Mesendoderm (in vitro differentiated cells): ENCODE data around the gene SLC6A12.

Source experiments
- DNase-seq: peaks from one replicate; pipeline ENCODE4 v3.0.0; 2013
- H2AK5ac ChIP-seq: 2 replicates; pipeline ENCODE4 v1.6.1; 2013; ENCODE audit warnings: low read length, inconsistent platforms
- H2BK120ac ChIP-seq: 2 replicates; pipeline ENCODE4 v1.6.1; 2013; ENCODE audit warnings: low read depth, mild to moderate bottlenecking, low read length, moderate library complexity, mixed read lengths
- H2BK15ac ChIP-seq: replicated peaks from 2 replicates; pipeline ENCODE4 v1.6.1; 2013; ENCODE audit warnings: low read depth, mild to moderate bottlenecking, moderate library complexity
- H2BK5ac ChIP-seq: 2 replicates; pipeline ENCODE4 v1.6.1; 2013; ENCODE audit warnings: low read length, inconsistent platforms
- H3K18ac ChIP-seq: 2 replicates; pipeline ENCODE4 v1.6.1; 2013; ENCODE audit warnings: mild to moderate bottlenecking, low read length, mixed read lengths
- H3K23ac ChIP-seq: one replicate; pipeline ENCODE4 v1.6.1; 2013; ENCODE audit warnings: low read length
- H3K27ac ChIP-seq: 2 replicates; pipeline ENCODE4 v1.5.1; 2013; ENCODE audit warnings: low read depth, mild to moderate bottlenecking, inconsistent platforms, low read length, moderate library complexity
- H3K27me3 ChIP-seq: 2 replicates; pipeline ENCODE4 v1.6.1; 2013; ENCODE audit warnings: low read length, control low read depth, mild to moderate bottlenecking, inconsistent platforms; ENCODE audit not compliant: insufficient read depth, poor library complexity
- H3K36me3 ChIP-seq: 2 replicates; pipeline ENCODE4 v1.6.1; 2013; ENCODE audit warnings: low read length, inconsistent platforms; ENCODE audit not compliant: control insufficient read depth, insufficient read depth
- H3K4ac ChIP-seq: one replicate; pipeline ENCODE4 v1.6.1; 2013; ENCODE audit warnings: low read depth, mild to moderate bottlenecking, low read length, moderate library complexity
- H3K4me1 ChIP-seq: 2 replicates; pipeline ENCODE4 v1.6.1; 2013; ENCODE audit warnings: low read depth, low read length, inconsistent platforms; ENCODE audit not compliant: control insufficient read depth
- H3K4me2 ChIP-seq: 2 replicates; pipeline ENCODE4 v1.6.1; 2013; ENCODE audit warnings: low read length
- H3K4me3 ChIP-seq: 2 replicates; pipeline ENCODE4 v1.5.1; 2013; ENCODE audit warnings: mild to moderate bottlenecking, low read length
- H3K56ac ChIP-seq: one replicate; pipeline ENCODE4 v1.6.1; 2013; ENCODE audit warnings: low read length
- H3K79me1 ChIP-seq: 2 replicates; pipeline ENCODE4 v1.6.1; 2013; ENCODE audit warnings: low read length, inconsistent platforms
- H3K79me2 ChIP-seq: 2 replicates; pipeline ENCODE4 v1.6.1; 2013; ENCODE audit warnings: mild to moderate bottlenecking, low read length; ENCODE audit not compliant: control insufficient read depth, insufficient read depth
- H3K9ac ChIP-seq: 2 replicates; pipeline ENCODE4 v1.6.1; 2013; ENCODE audit warnings: low read length, inconsistent platforms
- H4K5ac ChIP-seq: one replicate; pipeline ENCODE4 v1.6.1; 2013; ENCODE audit warnings: low read length
- H4K8ac ChIP-seq: one replicate; pipeline ENCODE4 v1.6.1; 2013; ENCODE audit warnings: low read depth, mild to moderate bottlenecking, control low read depth, low read length, moderate library complexity
- WGBS: extraction: QIAGEN DNeasy Blood & Tissue Kit; methylation state at CpG from one replicate; pipeline ENCODE4 v1.1.7; 2013; ENCODE audit warnings: low lambda C conversion rate, missing lambda C conversion rate; ENCODE audit not compliant: insufficient coverage; ENCODE audit errors: extremely low coverage; 5-methylcytosine and 5-hydroxymethylcytosine counted together

SLC6A12 gene

DNA sequence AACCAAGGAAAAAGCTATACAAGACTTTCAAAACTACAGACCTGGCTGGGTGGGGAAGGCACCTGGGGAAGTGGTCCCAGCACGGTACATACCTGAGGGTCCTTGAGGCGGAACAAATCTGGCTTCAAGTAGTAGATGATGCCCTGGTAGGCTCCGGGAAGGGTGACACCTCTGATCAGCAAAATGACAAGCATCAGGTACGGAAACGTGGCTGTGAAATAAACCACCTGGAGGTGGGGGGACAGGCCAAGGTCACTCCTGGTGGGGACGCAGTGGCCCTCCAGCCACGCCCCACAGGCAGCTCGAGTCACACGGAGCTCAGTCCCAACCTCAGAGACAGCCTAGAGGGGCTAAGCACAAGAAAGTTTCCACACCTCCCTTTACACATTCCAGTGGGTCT is 15.3 kb downstream of the SLC6A12 start:
- Histone ChIP-seq H4K5ac (no peak overlapping the region), H2AK5ac (no peak overlapping the region), H3K4me2 (no peak overlapping the region), H2BK5ac (no peak overlapping the region), H2BK15ac (no peak overlapping the region), H3K4ac (no peak overlapping the region), H3K4me1 (no peaks in the 10 kb centered on the region), H3K4me3 (no peak overlapping the region), H3K27ac (no peak overlapping the region), H3K27me3 (peaks cover 2% of the 10 kb centered on the region), H3K56ac (no peak overlapping the region), H3K9ac (no peak overlapping the region), H4K8ac (no peak overlapping the region), H3K18ac (no peak overlapping the region), H3K23ac (no peak overlapping the region), H3K36me3 (no peaks in the 10 kb centered on the region), H3K79me2 (no peaks in the 10 kb centered on the region), H2BK120ac (no peak overlapping the region), H3K79me1 (no peaks in the 10 kb centered on the region)
- WGBS = no CpG with 5 or more reads among the region's 9 CpGs
- no peak for DNase-seq

DNA sequence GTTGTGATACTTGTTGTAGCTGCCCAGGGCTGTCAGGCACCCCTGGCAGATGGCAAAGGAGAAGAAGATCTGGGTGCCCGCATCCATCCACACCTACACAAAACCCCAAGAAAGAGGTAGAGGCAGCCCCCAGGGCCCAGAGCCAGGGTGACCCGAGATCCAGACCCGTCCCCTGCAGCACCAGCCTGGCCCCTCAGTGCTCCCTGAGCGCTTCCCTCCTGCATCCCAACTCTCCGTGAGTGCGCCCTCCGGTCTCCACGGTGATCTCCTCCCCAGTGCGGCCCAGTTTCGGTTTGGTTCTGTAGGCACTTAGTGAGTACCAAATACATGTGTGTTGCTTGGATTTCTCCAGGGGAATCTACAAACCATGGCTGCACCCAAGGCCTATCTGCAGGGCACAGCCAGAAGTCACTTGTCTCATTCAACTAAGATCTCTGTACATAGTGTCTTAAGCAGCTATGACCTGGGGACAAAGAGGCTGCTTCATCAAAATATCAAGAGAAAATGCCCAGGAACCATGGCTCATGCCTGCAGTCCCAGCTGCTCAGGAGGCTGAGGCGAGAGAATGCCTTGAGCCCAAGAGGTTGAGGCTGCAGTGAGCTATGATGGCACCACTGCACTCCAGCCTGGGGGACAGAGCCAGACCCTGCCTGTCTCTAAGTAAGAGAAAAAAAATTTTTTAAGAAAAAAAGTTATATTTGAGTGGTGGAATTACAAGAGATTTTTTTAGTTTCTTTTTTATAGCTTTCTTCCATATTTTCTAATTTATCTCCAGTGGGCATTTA is 15.9 kb downstream of the SLC6A12 start:
- Histone ChIP-seq H3K79me2 (no peaks in the 10 kb centered on the region), H2AK5ac (no peak overlapping the region), H2BK15ac (no peak overlapping the region), H3K4me1 (no peaks in the 10 kb centered on the region), H3K4me3 (no peak overlapping the region), H3K79me1 (no peaks in the 10 kb centered on the region), H4K5ac (no peak overlapping the region), H3K4ac (no peak overlapping the region), H3K9ac (no peak overlapping the region), H2BK5ac (no peak overlapping the region), H3K27me3 (peaks cover under 1% of the 10 kb centered on the region), H3K18ac (no peak overlapping the region), H2BK120ac (no peak overlapping the region), H4K8ac (no peak overlapping the region), H3K56ac (no peak overlapping the region), H3K27ac (no peak overlapping the region), H3K23ac (no peak overlapping the region), H3K36me3 (no peaks in the 10 kb centered on the region), H3K4me2 (no peak overlapping the region)
- no CpG with 5 or more reads among the region's 11 CpGs for WGBS
- no peak for DNase-seq

DNA sequence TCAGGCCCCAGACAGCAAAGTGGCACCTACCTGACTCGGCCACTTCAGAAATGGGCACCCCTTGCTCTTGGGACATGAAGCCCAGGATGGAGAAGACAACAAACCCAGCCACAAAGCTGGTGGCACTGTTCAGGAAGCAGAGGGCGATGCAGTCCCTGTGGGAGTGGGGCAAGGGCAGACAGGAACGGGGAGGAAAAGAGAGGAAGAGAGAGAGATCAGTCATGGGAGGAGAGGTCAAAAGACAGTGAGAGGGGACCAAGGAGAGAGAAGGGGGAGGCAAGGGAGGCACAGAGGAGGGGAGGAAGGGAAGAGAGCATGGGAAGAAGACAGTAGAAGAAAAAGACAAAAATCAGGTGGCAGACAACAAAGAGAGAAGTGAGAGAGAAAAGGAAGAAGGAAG is 16.6 kb downstream of the SLC6A12 start:
- no peaks in the 10 kb centered on the region for H3K36me3 ChIP-seq
- H4K8ac ChIP-seq = no peak overlapping the region
- H3K4me3 ChIP-seq = no peak overlapping the region
- H3K4me2 ChIP-seq = no peak overlapping the region
- H3K79me1 ChIP-seq = no peaks in the 10 kb centered on the region
- no peaks in the 10 kb centered on the region for H3K79me2 ChIP-seq
- no peak overlapping the region for H2BK15ac ChIP-seq
- H2AK5ac ChIP-seq = no peak overlapping the region
- H3K4me1 ChIP-seq = no peaks in the 10 kb centered on the region
- no peak overlapping the region for H3K4ac ChIP-seq
- no peak overlapping the region for H3K9ac ChIP-seq
- no peak overlapping the region for H3K18ac ChIP-seq
- H3K56ac ChIP-seq = no peak overlapping the region
- H3K27me3 ChIP-seq = no peaks in the 10 kb centered on the region
- no peak overlapping the region for H3K27ac ChIP-seq
- H2BK5ac ChIP-seq = no peak overlapping the region
- no peak overlapping the region for H3K23ac ChIP-seq
- WGBS = no CpG with 5 or more reads among the region's 3 CpGs
- no peak overlapping the region for H4K5ac ChIP-seq
- DNase-seq = no peak
- no peak overlapping the region for H2BK120ac ChIP-seq

DNA sequence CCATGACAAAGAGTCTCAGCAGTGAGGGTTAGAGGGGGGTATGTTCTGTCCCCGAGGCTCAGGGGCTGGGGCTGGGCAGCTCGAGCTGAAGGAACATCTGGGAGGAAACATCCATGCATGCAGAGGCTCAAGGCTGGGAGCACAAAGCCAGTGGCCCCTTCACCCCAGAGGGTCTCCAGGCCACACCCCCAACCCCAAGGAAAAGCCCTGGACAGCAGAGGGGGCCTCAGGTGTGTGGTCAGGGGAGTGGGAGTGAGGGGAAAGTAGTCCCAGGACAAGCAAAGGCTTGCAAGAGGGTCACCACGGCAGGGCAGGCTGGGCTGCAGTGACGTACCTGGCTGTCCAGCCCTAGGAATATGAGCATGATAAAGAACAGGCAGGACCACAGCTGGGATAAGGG is 17.5 kb downstream of the SLC6A12 start:
- Histone ChIP-seq H3K18ac (no peak overlapping the region), H2BK120ac (no peak overlapping the region), H3K27me3 (no peaks in the 10 kb centered on the region), H3K27ac (no peak overlapping the region), H3K4me1 (no peaks in the 10 kb centered on the region), H4K8ac (no peak overlapping the region), H3K4me2 (no peak overlapping the region), H3K36me3 (no peaks in the 10 kb centered on the region), H3K79me2 (no peaks in the 10 kb centered on the region), H3K23ac (no peak overlapping the region), H2BK15ac (no peak overlapping the region), H2AK5ac (no peak overlapping the region), H3K4me3 (no peak overlapping the region), H4K5ac (no peak overlapping the region), H3K79me1 (no peaks in the 10 kb centered on the region), H3K9ac (no peak overlapping the region), H3K56ac (no peak overlapping the region), H3K4ac (no peak overlapping the region), H2BK5ac (no peak overlapping the region)
- no peak for DNase-seq
- no CpG with 5 or more reads among the region's 4 CpGs for WGBS

DNA sequence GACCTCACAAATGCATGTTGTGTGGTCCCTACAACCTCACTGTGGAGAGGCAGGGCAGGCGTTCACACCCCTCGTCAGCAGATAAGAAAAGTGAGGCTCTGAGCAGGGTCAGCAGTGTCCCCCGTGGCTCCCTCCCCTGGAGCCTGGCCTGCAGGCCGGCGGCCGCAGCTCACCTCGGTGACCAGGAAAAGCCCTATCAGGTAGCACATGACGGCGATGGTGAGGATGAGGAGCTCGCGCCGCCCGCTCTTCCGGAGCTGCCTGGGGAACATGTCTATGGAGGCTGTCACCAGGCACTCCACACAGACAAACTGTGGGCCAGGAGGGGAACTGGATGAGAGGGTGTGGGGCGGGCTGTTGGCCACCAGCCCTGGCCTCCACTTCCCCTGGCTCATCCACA is 18.0 kb downstream of the SLC6A12 start:
- no peak overlapping the region for H3K23ac ChIP-seq
- no peak overlapping the region for H2AK5ac ChIP-seq
- no peak overlapping the region for H3K27ac ChIP-seq
- no peak overlapping the region for H3K4me2 ChIP-seq
- no peak overlapping the region for H2BK120ac ChIP-seq
- H3K79me1 ChIP-seq = no peaks in the 10 kb centered on the region
- H3K18ac ChIP-seq = no peak overlapping the region
- H4K8ac ChIP-seq = no peak overlapping the region
- H4K5ac ChIP-seq = no peak overlapping the region
- no peaks in the 10 kb centered on the region for H3K36me3 ChIP-seq
- H2BK5ac ChIP-seq = no peak overlapping the region
- no peak overlapping the region for H2BK15ac ChIP-seq
- H3K56ac ChIP-seq = no peak overlapping the region
- H3K79me2 ChIP-seq = no peaks in the 10 kb centered on the region
- DNase-seq = no peak
- WGBS = no CpG with 5 or more reads among the region's 15 CpGs
- no peak overlapping the region for H3K9ac ChIP-seq
- H3K4me1 ChIP-seq = no peaks in the 10 kb centered on the region
- no peak overlapping the region for H3K4me3 ChIP-seq
- no peak overlapping the region for H3K4ac ChIP-seq
- H3K27me3 ChIP-seq = no peaks in the 10 kb centered on the region

DNA sequence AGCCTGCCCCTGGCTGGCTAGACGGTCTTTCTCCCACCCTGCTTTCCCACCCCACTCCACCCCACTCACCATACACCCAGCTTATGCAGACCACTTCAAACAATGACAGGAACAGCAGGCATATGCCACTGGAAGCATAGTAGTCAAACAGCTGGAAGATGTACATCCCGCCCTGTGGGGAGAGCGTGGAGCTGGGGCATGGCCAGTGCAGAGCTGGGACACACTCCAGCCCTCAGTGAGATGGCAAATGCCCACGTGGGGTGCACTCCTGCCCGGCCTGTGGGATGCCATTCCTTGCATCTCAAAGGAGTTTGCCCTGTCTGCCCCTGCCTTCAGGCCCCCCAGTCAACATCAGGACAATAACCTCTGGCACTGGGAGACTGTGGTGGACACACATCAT is 18.8 kb downstream of the SLC6A12 start:
- DNase-seq = no peak
- H3K23ac ChIP-seq = no peak overlapping the region

More for the DNA sequence above, 18.8 kb downstream of the SLC6A12 start:
- Histone ChIP-seq H3K27ac (no peak overlapping the region), H3K79me2 (no peaks in the 10 kb centered on the region), H3K4me1 (no peaks in the 10 kb centered on the region), H3K79me1 (no peaks in the 10 kb centered on the region), H2BK15ac (no peak overlapping the region), H3K4me3 (no peak overlapping the region), H3K9ac (no peak overlapping the region), H2BK120ac (no peak overlapping the region), H3K27me3 (no peaks in the 10 kb centered on the region), H3K56ac (no peak overlapping the region), H2AK5ac (no peak overlapping the region), H3K18ac (no peak overlapping the region), H4K5ac (no peak overlapping the region), H3K4ac (no peak overlapping the region), H4K8ac (no peak overlapping the region), H3K4me2 (no peak overlapping the region), H2BK5ac (no peak overlapping the region), H3K36me3 (no peaks in the 10 kb centered on the region)
- no CpG with 5 or more reads among the region's 5 CpGs for WGBS
